NCI-H2029 (cell line): ENCODE results near the gene C17orf75.

ENCODE experiments used
- DNase-seq: peaks from one replicate; lab custom pipeline; 2025; lab: John Stamatoyannopoulos, UW

The C17orf75 gene

DNA sequence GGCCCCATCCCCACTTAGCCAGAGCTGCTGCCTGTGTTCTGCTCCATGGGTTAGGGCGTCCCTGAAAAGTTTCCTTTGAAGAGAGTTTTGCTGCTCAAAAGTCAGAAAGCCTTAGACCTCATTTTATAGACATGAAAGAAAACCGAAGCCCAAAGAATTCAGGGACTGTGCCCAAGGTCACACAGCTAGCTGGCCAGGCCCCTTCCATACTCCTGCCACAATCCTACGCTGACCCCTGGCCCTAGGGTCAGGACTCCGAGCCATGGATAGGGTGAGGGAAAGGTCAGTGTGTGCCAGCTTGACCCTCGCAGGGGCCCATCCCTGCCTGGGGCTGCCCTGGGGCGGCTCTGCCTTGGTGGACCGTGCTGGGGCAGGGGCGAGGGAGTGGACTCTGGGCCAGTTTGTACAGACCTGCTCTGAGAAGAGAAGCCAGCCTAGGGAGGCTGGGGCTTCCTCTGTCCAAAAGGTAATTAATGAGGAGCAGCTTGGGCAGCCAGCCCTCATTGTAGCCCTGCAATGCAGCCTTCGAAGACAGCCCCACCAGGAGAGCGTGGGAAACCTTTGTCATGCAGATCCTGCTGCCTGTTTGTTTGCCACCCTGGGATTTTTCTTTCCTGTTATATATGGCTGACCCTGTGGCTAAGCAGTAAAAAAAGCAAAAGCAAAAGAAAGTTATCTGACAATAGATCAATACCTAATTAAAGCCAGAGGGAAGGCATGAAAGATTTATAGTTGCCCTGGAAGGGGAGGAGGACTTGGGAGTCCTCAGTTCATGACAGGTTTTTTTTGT is 38.9 kb downstream of the C17orf75 start:
- DNase-seq = no peak

DNA sequence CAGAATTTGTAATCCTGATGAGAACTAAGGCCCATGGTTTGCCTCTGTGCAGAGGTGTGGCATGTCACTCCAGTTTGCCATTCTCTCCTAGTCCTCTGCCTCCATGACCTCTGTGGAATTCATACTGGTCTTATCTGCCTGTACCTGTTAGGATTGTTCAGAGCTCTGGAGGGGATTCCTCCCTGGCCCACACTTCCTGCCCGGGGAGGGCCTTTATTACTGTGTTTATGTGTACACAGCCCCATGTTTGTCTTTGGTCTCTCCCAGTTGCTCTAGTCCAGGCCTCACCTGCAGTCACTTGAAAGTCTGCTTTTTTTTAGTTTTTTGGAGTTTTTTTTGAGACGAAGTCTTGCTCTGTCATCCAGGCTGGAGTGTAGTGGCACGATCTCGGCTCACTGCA is 39.9 kb downstream of the C17orf75 start:
- peak; percentile 12 for DNase-seq

DNA sequence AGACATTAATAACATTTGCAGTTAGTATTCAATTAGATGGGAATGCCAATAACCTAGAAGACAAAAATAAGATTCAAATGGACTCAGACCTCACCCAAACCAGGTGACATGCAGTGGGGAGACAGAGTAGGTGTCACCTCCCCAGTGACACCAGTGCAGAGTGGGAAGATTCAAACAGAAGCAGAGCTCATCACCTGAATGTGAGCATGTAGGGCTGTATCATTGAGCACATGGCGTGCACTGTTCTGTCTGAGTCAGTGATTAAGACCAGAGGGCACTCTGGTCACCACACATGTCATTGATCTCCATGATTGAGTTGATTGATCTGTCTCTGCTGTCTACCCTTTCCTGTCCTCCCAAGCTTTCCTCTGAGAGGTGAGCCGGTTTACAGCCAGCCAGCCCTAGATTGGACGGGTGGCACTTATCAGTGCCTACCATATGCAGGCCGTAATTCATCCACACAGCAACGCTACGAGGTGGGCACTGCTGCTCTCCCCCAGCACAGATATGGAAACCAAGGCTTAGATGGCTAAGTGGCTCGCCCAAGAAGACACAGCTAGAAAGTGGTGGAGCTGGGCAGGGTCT is 42.3 kb downstream of the C17orf75 start:
- no peak for DNase-seq

DNA sequence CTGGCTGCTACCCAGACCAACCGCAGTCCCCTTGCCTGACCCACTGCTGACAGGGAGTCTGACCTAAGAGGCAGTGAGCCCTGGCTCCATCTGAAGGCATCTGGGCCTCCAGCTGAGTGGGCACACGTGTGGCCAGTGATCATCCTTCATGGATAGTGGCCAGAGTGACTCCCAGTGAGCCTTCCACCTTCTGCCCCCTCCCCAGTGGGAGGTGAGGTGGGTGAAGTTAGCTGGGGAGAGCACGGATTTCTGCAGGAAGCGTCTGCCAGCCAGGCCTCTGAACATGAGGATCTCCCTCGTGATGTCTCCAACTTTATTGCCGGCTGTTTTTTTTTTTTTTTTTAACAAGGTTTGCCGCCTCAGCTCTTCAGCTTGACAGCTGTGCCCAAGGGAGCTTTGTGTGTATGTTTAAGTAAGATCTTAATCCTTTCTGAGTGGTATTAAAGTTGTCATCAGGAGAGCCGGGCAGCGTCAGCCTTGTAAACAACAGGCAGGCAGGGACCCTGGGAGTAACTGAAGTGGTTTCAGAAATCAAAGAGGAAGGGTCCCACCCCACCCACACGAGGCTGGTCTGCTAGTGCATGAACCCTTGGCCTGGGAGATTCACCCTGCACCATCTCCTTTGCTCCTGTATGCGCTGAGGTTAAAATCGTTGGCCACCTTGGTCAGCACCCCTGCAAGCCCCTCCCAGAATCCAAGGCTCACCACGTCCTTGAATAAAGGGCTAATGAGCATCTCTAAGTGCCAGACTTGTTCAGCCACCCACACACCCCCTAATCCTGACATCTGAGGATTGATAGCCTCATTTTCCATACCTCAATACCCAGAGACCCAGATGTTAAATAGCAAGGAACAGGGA is 43.0 kb downstream of the C17orf75 start:
- peak; percentile 9 for DNase-seq

DNA sequence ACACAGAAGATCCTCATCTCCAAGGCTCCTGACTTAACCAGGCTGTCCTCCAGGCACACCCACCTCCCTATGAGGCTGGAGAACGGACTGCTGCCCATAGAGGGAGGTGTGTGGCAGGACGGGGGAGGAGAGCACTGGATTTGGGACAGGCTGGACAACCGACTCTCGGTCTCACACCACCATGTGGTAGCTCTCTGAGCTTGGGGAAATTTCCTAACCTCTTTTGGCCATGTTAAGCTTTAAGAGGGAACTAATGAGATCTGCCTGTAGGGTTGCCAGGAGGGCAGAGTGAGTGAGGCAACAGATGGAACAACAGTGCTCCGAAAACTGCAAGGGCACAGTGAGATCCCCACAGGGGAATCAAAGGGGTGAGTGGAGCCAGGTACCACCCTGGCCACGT is 43.7 kb downstream of the C17orf75 start:
- no peak for DNase-seq

DNA sequence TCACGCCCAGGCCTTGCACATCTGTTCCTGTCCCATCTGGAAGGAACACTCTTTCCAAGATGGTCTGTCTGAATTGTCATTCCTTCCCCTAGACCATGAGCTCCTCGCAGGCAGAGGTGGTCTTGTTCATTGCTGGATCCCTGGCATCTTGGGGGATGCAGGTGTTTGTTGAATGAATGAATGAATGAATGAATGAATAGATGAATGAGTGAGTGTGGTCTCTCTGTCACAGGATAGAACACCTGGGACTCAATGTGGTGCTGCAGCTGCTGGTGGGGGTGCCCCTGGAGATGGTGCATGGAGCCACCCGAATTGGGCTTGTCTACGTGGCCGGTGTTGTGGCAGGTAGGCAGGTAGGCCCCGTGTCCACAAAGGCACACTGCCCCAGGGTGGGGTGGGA is 44.1 kb downstream of the C17orf75 start:
- no peak for DNase-seq

DNA sequence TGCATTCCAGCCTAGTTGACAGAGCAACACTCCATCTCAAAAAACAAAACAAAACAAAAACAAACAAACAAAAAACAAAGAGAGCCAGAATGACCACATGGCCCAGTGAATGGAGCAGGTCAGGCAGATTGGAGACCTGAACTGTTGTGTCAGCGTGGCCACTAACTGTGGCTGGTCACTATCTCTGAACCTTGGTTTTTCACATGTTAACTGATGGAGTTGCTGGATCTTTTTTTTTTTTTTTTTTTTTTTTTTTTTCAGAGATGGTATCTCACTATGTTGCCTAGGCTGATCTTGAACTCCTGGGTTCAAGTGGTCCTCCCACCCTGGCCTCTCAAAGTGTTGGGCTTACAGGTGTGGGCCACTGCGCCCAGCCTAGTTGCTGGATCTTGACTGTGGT is 44.5 kb downstream of the C17orf75 start:
- no peak for DNase-seq

DNA sequence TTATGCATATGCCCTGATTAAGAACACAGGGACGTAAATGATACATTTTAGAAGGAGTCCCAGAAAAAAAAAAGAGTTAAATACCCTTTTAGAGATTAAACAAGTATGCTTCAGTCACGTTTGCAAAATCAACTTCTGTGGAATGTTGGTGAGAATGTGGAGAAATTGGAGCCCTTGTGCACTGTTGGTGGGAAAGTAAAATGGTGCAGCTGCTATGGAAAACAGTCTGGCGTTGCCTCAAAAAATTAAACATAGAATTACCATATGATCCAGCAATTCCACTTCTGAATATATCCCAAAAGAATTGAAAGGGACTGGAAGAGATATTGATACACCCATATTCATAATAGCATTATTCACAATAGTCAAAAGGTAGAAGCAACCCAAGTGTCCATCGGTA is 49.9 kb downstream of the C17orf75 start:
- no peak for DNase-seq

DNA sequence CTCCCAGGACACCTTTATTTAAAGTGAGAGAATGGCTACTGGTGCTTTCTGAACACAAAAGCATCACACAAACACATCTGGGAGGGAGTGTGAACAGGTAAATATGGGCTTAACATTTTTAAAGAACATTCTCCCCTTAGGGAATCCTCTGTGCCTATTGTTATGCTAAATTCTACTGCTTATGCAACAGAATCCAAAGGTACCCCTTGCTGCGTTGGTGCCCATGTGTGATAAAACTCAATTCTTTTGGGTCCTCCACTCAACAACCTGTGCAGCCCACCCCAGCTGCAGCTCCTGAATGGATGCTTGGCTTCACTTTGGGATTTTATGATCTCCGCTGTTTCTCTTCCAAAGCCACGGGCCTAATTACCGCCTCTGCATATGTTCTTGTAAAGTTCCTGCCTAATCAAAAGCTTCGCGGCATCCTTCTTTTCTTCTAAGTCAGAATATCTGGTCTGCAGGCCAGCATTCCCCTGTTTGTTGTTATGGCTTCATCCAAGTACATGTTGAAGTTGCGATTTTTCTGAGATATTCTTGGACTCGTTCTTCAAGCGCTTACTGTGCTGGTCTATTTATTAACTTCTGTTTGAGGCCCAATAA is 52.4 kb downstream of the C17orf75 start:
- DNase-seq = no peak

DNA sequence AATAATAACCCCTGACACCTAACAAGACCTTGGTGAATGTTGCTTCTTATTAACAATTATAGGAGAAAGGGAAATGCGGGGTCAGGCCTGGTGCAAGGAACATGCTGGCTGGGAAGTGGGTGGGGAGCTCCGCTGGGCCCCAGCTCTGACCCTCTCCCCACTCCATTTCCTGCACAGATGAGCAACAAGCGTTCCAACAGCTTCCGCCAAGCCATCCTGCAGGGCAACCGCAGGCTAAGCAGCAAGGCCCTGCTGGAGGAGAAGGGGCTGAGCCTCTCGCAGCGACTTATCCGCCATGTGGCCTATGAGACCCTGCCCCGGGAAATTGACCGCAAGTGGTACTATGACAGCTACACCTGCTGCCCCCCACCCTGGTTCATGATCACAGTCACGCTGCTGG is 53.4 kb downstream of the C17orf75 start:
- no peak for DNase-seq

DNA sequence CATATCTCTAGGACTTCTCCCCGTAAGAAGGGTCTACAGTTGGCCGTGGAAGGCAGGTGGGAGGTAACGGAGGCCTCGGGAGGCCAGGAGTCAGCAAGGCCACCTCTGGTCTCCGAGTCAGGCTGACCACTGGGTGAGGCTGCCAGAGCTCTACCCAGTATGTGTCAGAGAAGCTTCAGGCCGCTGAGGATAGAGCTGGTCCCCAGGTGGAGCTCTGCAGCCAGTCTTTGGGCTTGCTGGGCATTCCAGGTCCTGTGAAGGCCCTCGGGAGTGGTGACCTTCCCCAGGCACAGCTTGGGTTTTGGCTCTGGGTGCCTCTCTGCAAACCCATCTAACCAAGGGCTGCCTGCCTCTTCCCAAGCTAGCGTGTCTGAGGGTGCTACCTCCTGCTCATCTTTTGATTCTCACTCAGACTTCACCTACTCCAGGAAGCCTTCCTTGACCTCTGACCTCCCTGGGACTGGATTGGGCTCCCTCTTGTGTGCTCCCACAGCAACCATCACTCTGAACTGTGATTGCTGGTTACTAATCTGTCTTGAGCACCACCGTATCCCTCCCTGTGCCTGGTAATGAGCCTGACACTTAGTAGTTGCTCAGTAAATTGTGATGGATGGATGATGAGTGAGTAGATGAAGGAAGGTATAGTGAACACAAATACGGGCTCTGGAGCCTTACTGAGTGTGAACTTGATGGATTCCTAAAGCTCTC is 54.0 kb downstream of the C17orf75 start:
- DNase-seq = no peak

DNA sequence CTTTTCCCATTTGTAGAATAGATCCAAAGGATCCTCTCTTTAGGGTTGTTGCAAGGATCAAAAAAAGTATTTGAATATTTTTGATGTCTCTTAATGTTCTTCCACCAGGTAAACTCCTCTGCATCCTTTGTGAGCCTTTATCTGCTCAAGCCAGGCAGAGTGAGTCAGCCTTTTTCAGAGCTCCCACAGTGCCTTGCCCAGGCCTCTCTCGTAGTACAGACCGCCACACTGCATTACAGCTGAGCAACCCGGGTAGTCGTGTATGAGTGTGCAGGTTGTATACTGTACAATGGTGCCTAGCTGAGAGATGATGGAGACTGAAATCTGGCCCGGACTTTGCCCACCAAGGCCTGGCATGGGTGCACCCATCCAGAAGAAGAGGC is 55.5 kb downstream of the C17orf75 start:
- DNase-seq = no peak

DNA sequence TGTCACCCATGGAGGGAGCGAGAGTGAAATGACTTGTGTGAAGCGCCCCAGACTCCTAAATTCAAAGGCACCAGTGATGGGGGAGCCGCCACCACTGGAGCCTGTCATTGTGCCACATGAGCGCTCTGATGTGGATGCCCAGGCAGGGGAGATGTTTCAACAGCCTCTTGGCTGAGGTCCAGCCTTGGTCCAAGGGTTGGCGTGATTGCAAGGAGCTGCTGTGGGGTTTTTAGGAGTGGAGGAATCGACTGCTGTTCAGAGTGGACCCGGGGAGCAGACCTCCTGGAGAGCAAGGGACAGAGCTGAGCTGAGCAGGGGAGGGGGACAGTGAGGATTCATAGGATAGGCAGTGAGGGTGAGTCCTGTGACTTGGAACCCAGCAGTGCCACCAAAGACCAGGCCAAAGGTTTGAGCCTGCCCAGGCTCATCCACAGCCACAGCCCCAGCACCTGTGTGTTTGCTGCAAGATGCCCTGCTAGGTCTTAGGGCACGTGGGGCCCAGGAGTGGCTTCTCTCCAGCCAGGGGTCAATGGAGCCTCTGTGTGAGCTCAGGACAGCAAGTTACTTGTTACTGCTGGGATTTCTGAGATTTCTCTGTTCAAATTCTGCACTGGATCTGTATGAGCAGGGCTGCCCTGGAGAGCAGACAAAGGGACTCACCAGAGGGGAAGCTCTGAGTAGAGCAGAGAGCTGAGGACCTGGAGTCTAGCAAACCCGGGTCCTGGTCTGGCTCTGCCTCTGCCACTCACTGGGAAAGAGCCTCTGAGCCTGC is 56.0 kb downstream of the C17orf75 start:
- peak; percentile 18 for DNase-seq

DNA sequence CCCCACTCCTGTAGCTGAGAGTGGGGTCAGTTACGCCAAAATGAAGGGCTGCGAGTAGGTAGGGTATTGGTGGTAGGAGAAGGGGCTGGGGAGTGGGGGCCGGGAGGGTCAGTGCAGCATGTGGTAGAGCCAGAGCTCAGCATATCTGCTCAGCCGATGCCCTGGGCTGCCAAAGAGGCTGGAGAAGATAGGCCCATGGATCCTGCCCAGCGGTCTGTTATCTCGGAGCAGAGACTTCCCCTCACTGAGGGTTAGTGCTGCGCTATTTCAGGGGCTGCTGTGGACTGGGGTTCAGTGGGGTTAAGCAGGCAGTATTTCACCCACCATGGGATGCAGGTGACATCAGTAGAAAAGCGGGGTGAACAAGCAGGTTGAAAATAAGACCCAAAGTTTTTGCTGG is 56.7 kb downstream of the C17orf75 start:
- no peak for DNase-seq

DNA sequence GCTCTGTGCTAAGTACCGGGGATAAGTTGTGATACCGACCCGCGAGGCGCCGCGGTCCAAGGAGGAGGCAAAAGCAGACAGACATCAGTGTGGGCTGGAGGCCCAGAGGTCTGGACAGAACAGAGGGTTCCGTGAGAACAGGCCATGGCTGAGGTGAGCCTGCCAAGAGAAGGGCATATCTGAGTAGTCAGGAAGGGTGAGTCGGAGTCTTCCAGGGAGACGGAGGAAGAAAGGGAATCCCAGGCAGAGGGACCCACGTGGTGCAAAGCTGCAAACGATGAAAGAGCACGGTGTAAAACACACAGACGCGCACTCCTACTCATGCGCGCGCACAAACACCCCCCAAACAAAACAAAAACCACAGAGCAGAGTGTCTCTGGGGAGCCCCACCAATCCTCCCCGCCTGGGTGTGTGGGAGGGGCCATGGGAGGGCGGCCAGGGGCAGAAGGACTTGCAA is 58.2 kb downstream of the C17orf75 start:
- no peak for DNase-seq

DNA sequence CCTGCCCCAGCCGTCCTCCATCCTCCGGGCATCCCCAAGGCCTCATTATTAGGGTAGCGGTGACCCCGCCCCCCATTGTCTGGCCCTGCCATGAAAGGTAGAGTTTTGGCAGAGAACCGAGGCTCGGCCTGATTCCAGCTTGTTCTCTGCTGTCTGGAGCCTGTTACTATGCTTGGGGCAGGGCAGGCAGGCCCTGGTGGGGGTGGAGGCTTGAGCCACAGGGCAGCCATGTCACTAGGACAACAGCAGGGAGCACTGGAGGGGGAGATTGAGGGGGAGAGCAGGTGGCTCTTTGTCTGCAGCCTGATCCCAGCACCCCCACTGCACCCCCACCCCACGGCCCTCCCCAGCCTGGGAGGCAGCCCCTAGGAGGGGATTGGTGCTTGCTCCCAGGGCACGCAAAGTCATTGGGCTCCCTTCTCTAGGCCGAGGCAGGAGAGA is 60.9 kb downstream of the C17orf75 start:
- DNase-seq = peak; percentile 75

DNA sequence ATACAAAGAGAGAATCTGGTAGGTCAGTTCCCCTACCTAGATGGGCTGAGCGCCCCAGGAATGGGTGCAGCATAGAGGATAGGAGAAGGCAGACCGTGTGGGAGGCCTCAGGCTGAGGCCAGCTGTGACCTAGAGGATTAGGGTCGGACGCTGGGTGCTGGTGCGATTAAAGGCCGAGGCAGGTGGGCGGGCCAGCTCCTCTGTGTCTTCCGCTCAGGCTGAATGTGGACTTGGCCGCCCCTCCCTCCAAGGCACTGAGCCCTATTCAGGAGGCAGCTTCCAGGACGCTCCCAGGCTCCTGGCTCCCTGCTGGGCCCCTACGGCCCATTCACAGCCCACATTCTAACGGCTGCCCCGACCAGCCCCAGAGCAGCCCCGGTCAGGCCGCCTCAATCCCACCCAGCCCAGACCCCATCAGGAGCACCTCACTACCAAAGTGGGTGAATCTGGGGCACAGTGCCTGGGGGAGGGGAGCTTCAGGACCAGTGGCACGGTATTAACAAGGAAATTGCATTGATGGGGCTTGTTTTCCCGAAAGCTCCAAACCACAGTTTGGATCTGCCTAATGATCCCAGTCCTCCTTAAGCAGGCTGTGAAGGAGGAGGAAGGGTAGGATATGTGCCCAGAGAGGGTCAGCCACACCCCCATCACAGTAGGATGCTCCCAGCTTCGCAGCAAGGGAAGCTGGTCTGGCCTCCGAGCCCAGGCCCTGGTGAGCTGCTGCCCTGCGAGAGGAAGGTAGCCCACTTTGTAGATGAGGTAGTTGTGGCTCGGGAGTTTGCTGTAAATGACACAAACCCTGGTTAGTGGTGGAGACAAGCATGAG is 61.9 kb downstream of the C17orf75 start:
- DNase-seq = no peak

DNA sequence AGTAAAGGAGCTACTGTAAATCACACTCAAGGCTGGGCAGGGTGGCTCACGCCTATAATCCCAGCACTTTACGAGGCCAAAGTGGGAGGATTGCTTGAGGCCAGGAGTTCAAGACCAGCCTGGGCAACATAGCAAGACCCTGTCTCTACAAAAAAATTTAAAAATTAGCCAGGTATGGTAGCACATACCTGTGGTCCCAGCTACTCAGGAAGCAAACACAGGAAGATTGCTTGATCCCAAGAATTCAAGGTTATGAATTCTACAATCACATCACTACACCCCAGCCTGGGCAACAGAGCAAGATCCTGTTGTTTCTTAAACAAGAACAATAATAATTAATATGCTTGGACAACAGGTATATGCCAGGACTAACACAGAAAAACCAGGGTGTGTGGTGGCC is 63.2 kb downstream of the C17orf75 start:
- no peak for DNase-seq
